Measurements from ENCODE around the gene SHKBP1. TPM values are rescaled to one million over a fixed set of nuclear protein-coding genes. Genes with fewer than 3 reads are reported as not detected.
A peak's percentile ranks its signal among the peaks of the same experiment; 100 is the strongest.

SHKBP1 gene
- total RNA-seq, 3 donors from 2014 or later: 25.8 to 42.9 (median 34.1) TPM

GRCh38 chr19:40530091-40530901 lies 46.4 kb upstream of the SHKBP1 start:
- Histone ChIP-seq H3K4me3 (peak overlapping the region in 2 of 3 donors; percentile 55 to 82), H3K27ac (no peak overlapping the region), H3K9me3 (peaks cover 0 to 6% of the 10 kb centered on the region in 2 donors), H3K36me3 (no peaks in the 10 kb centered on the region), H3K27me3 (no peaks in the 10 kb centered on the region), H3K4me1 (peaks cover 4 to 5% of the 10 kb centered on the region in 2 donors)
- DNase-seq (ENCODE audit: low spot score in 2 of 2): no peak
- TF ChIP-seq POLR2A (IDR thresholded peaks at IDR 0.05) (no peak), POLR2AphosphoS5 (IDR thresholded peaks at IDR 0.05) (no peak)
- TF ChIP-seq, protein P1, sequence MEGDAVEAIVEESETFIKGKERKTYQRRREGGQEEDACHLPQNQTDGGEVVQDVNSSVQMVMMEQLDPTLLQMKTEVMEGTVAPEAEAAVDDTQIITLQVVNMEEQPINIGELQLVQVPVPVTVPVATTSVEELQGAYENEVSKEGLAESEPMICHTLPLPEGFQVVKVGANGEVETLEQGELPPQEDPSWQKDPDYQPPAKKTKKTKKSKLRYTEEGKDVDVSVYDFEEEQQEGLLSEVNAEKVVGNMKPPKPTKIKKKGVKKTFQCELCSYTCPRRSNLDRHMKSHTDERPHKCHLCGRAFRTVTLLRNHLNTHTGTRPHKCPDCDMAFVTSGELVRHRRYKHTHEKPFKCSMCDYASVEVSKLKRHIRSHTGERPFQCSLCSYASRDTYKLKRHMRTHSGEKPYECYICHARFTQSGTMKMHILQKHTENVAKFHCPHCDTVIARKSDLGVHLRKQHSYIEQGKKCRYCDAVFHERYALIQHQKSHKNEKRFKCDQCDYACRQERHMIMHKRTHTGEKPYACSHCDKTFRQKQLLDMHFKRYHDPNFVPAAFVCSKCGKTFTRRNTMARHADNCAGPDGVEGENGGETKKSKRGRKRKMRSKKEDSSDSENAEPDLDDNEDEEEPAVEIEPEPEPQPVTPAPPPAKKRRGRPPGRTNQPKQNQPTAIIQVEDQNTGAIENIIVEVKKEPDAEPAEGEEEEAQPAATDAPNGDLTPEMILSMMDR (IDR thresholded peaks at IDR 0.05): peak in 1 of 3 donors; percentile 18
- intact Hi-C loops (cut with DNase I; ENCODE audit: low total_unique reads): no loop called here

GRCh38 chr19:40533508-40533907 lies 43.2 kb upstream of the SHKBP1 start:
- DNase-seq (ENCODE audit: low spot score in 2 of 2): no peak
- H3K27ac ChIP-seq: no peak overlapping the region

GRCh38 chr19:40534148-40534547 lies 42.5 kb upstream of the SHKBP1 start:
- no peaks in the 10 kb centered on the region for H3K27me3 ChIP-seq
- DNase-seq (ENCODE audit: low spot score in 2 of 2): no peak
- TF ChIP-seq POLR2AphosphoS5 (IDR thresholded peaks at IDR 0.05) (no peak), POLR2A (IDR thresholded peaks at IDR 0.05) (no peak)
- TF ChIP-seq, protein P1 (IDR thresholded peaks at IDR 0.05): no peak
- no peak overlapping the region for H3K4me3 ChIP-seq
- H3K4me1 ChIP-seq: peaks cover 4 to 5% of the 10 kb centered on the region in 2 donors
- intact Hi-C loops (cut with DNase I; ENCODE audit: low total_unique reads): no loop called here
- peaks cover 0 to 6% of the 10 kb centered on the region in 2 donors for H3K9me3 ChIP-seq
- H3K36me3 ChIP-seq: no peaks in the 10 kb centered on the region
- H3K27ac ChIP-seq: no peak overlapping the region

More at GRCh38 chr19:40533508-40533907, 43.2 kb upstream of the SHKBP1 start:
- TF ChIP-seq POLR2AphosphoS5 (IDR thresholded peaks at IDR 0.05): no peak
- TF ChIP-seq, protein P1 (IDR thresholded peaks at IDR 0.05): no peak
- no peak for TF ChIP-seq POLR2A (IDR thresholded peaks at IDR 0.05)
- intact Hi-C loops (cut with DNase I; ENCODE audit: low total_unique reads): no loop called here
- H3K4me1 ChIP-seq: peaks cover 4 to 5% of the 10 kb centered on the region in 2 donors
- peaks cover 0 to 6% of the 10 kb centered on the region in 2 donors for H3K9me3 ChIP-seq
- no peak overlapping the region for H3K4me3 ChIP-seq
- H3K36me3 ChIP-seq: no peaks in the 10 kb centered on the region
- H3K27me3 ChIP-seq: no peaks in the 10 kb centered on the region

DNA sequence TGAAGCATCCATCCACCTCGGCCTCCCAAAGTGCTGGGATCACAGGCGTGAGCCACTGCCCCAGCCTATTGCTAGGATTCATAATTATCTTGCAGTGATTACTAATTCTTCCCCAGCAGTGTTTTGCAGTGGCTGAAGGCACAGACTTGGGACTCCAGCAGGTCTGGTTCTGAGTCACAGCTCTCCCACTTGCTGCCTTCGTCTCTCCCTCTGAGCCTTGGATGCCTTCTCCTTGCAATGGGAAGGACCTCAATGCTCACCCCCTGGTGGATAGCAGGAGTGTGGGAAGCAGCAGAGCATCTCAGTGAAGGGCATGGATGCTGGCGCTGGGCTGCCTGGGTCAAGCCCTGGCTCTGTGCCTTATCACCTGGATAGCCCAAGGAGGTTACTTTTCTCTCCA lies 37.6 kb upstream of the SHKBP1 start:
- no peak overlapping the region for H3K27ac ChIP-seq
- H3K27me3 ChIP-seq: no peaks in the 10 kb centered on the region
- H3K9me3 ChIP-seq: peaks cover 0 to 2% of the 10 kb centered on the region in 2 donors
- no peaks in the 10 kb centered on the region for H3K36me3 ChIP-seq
- no peak for TF ChIP-seq POLR2AphosphoS5 (IDR thresholded peaks at IDR 0.05)
- TF ChIP-seq POLR2A (IDR thresholded peaks at IDR 0.05): no peak
- TF ChIP-seq, protein P1 (IDR thresholded peaks at IDR 0.05): no peak
- H3K4me1 ChIP-seq: no peaks in the 10 kb centered on the region
- DNase-seq (ENCODE audit: low spot score in 2 of 2): no peak
- no peak overlapping the region for H3K4me3 ChIP-seq
- intact Hi-C loops (cut with DNase I; ENCODE audit: low total_unique reads): no loop called here

GRCh38 chr19:40542202-40542859 lies 34.3 kb upstream of the SHKBP1 start:
- H3K4me3 ChIP-seq: no peak overlapping the region
- no peaks in the 10 kb centered on the region for H3K36me3 ChIP-seq
- H3K27me3 ChIP-seq: no peaks in the 10 kb centered on the region
- TF ChIP-seq POLR2A (IDR thresholded peaks at IDR 0.05): no peak
- TF ChIP-seq, protein P1 (IDR thresholded peaks at IDR 0.05): no peak
- TF ChIP-seq POLR2AphosphoS5 (IDR thresholded peaks at IDR 0.05): no peak
- H3K9me3 ChIP-seq: no peaks in the 10 kb centered on the region
- no peak for DNase-seq (ENCODE audit: low spot score in 2 of 2)
- no peak overlapping the region for H3K27ac ChIP-seq
- intact Hi-C loops (cut with DNase I; ENCODE audit: low total_unique reads): no loop called here
- no peaks in the 10 kb centered on the region for H3K4me1 ChIP-seq
